GM18867 (cell line): ENCODE data around the gene ARAP1.
A peak's percentile ranks its signal among the peaks of the same experiment; 100 is the strongest.

Experiments used
- ATAC-seq: cut with Tn5 transposase; IDR thresholded peaks from one replicate; pipeline ENCODE4 v1.9.1; 2021; ENCODE audit warnings: mild to moderate bottlenecking, moderate library complexity; ENCODE audit not compliant: unreplicated experiment

ARAP1 gene

DNA sequence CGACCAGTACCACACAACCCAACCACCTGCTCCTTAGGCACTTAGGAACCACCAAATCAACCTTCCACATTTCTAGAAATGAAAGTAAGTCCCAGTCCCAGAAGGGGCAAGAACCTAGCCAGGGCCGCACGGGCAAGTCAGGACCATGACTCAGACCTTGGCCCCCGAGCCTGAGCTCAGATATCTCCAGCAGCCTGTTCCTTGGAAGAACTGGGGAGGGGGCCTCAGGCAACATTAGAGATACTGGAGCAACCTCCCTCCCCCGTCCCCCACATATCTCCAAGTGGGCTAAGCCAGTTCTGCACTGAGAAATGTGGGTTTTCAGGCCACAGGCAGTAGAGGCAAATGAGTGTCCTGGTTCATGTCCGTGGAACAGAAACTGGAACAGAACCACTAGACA is 7.7 kb downstream of the ARAP1 start:
- ATAC-seq, result peak; percentile 2

DNA sequence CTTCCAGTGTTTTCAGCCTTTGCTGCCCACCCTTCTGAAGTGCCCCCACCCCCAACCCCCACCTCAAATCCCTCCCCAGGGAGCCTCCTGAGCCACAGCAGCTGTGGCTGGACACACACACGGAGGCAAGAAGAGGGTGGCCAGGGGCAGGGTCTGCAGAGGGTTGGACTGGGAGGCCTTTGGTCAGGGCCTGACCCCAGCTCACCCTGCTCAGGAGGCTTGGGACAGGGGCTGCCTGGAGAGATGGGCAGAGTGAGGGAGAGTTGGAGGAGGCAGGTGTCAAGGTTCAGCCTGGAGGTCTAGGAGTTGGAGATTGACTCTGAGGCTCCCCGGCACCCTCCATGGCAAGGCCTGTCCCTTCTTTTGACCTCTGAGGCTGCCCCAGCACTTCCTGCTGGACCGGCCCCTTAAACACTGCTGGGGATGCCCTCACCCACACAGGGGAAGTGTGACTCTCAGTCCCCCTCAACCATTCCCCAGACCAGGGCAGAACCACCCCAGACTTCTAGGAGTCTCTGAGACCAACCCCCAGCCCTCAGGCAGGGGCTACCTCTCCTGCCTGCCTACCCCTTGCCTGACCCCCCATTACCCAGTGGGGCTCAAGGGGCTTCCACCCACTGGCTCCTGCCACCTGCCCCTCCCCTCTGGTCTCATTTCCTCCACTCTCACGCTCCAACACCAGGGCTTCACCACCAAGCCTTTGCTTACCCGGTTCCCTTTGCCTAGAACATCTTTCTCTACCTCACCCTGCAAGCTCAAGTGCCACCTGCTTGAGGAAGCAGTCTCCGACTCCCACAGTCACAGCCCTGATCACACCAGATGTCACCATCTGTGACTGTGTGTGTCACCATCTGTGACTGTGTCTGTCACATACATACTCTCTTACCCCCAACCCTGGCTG is 8.6 kb downstream of the ARAP1 start:
- ATAC-seq, result peak; percentile 61

DNA sequence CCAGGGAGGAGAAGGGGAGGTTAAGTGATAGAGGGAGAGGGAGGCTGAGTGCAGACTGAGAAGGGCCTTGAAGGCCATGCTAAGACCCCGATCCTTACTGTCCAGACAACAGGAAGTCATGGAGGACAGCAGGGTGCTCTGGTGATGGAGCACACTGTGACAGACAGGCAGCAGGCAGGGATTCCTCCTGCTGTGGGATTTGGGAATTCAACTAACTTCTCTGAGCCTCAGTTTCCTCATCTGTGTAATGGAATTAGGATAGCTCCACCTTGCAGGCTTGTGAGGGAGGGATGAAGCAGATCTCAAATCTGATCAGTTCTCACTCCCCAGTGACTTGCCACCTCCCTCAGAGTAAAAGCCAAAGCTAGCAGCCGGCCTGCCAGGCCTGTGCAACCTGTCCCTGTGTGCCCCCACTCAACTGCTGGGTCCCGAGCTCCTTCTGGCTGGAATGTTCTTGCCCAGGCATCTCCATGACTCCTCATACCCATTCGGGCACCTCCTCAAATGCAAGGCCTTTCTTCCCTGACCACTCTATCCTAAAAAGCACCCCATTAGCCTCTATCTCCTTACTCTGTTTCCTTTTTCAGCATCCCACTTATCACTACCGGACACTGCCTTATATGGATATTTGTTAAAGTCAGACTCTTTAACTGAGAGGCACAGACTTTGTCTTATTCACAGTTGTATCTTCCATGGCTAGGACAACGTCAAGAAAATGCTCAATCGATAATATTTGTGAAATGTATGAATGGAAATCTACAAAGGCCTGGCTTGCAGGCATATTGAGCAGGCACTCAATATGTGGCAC is 9.5 kb downstream of the ARAP1 start:
- no peak for ATAC-seq

DNA sequence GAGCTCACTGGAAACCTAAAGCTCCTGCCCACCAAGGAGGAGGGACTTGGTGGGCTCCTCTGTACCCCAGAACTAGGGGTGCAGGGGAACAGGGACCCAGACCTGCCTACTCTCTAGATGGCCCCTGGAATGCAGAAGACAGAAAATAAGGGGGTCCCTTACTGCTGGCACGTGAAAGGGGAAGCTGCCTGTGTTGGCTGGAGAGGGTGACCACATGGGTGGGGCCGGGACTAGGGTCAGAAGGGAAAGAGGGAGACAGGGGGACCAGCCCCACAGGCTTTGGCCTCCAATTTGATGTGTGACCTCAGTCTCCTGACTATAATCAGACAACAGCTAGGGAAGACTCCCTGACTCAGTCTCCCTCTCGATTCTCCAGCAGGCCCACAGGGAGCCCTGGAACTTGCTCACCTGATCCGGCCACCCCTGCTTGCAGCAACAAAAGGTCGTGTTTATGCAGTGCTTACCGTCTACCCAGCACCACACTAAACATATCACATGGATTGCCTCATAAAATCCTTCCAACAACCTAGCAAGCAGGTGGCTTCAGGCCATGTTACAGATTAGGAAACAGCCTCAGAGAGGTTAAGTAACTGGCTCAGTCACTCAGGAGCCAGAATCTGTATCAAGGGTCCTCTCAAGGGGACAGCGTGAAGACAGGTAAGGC is 10.2 kb downstream of the ARAP1 start:
- no peak for ATAC-seq

DNA sequence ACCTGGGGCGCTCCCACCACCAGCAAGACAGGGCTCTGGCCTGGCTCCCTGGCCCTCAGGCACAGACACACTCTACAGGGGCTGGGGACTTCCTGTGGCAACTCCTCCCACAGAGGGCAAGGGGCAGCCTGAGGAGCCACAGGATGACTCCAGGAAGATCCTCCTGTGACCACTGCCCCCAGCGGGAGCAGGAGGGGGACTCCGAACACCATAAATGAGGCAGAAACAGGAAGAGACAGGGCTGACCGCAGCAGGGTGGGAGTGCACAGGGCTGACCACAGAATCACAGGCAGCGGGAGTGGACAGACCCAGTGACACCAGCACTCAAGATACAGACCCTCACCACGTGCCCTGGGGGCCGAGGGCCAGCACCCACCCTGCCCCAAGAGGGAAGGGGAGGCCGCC is 10.8 kb downstream of the ARAP1 start:
- ATAC-seq, result no peak

DNA sequence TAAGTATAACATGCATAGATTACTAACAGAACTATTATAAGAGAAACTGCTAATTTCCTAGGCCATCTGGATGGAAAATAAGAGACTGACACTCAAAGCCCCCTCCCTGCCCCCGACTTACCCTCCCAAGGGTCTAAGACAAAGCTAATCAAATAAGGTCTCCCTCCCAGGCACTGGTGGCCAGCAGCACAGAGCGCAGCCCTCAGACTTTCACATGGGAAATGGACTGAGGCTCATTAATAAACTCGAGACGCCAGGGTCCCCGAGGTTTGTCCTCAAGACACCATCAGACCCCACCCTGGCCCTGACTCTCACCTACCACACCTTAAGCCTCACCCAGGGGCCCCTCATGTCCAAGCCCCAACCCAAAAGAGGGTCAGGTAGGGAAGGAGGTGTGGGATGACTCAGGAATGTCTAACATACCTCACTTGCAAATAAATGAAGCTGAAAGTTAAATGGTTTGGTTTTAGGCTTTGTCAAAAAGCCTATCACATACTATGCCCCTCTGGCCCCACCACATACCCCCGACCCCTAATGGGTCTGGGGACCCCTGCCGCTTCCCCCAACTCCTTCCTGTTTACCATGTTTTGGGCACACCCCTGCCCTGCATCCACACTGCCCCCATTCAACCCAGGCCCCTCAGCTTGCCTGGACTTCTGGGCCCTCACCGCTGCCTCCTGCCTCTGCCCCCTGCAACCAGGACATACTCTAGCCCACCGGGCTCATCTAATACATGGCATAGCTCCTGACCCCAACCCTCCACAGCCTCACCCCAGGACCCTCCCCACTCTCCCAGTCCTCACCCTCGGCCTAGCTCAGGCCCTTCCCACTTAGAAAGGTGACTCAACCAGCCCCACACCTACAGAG is 11.4 kb downstream of the ARAP1 start:
- no peak for ATAC-seq

DNA sequence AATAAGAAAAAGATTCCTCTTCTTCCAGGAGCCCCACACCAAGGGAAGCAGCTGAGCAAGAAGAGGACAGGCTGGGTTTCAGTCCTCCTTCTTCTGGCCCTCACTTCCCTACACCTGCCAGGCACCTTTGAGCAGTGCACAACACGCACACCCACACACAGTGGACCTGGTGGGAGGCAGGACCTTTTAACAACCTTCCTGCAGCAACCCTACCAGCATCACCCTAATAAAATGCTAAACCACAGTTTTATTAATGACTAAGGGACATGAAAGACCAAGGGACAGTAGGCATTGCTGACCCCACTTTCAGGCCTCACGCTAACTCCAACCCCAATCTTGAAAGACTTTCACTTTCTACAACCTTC is 12.2 kb downstream of the ARAP1 start:
- no peak for ATAC-seq

DNA sequence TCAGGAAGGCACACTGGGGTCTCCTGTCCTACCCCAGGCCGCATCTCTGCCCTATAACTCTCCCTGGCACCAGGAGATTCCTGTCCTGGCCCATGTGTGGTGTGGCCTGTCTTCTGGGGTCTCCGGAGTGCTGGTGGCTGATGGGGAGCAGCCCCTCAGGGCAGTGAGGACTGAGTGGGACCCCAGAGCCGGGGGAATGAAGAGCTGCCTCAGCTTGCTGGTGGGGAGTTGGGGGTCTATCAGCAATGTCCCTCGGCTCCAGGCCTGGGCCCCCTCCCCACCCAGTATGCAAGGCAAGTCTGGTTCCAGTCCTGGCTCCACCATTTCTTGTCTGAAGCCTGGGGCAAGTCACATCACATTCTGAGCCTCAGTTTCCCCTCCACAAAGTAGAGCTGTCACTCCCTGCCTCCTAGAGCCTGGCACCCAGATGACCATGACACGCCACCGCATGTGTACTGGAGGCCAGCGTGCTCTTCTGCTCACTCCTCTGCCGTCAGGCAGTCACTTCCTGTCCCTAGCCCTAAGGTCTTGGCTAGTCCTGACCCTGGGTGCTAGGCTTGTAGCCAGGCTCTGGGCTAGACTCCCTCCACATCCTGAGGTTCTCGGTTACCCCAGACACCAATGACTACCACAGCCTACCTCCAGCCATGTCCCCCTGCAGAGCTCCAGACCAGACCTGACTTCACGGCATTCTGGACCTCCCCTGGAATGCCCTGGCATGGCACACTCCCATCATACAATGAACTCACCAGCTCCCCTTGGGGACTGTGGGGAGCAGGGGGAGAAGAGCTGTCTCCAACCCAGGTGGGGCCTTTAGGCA is 12.8 kb downstream of the ARAP1 start:
- ATAC-seq, result no peak

DNA sequence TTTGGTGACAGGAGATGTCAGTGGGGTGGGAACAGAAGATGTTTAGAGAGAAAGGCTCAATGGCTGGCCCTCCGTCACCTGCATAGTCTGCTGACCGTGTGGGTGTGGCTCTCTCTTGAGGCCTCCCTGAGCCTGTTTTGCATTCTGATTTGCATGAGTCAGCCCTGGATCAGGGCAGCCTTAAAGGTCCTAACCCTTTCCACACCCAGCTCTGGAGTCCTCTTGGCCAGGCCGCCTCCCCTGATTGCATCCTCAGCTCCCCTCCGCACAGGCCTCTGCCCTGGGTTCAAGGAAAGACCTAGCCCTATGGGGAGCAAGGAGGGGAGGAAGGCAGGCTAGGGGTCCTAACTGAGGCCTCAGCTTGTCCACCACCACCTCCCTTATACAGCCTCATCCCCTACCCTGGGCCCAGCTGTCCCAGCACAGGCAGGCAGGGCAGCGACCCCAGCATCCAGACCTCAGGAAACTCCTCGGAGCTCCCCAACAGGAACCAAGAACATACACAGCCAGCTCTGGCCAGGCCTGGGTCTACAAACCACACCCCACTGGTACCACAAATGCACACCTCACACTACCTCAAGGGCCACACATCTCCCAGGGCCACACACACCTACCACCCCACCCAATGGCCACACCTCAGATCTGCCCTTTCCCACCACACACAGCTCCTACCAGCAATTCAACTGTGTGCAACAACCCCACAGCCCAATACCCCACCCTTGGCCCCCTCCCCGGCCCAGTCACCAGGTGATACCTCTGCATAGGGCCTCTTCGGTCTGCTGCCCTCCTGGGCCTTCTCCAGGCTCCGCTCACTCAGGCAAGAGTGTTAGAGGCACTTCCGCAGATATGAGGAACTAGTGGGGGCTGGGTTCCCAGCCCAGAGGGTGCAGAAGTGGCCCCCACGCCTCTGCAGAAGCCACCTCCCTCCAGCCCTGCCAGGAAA is 13.7 kb downstream of the ARAP1 start:
- peak; percentile 51 for ATAC-seq

DNA sequence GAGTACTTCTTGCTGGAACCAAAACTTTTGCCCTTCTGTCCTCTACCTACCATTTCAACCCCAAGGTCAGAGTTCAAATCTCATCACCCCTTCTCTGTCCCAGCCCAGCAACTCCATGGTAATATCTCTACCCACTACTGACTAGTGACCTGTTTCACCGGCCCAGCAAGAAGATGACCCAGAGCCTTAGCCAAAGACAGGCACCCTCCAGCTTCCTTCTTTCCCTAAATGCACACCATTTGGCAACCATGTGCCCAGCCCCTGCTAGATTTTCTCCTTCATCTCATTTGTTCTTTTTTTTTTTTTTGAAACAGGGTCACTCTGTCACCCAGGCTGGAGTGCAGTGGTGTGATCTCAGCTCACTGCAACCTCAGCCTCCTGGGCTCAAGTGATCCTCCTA is 14.9 kb downstream of the ARAP1 start:
- ATAC-seq, result no peak

DNA sequence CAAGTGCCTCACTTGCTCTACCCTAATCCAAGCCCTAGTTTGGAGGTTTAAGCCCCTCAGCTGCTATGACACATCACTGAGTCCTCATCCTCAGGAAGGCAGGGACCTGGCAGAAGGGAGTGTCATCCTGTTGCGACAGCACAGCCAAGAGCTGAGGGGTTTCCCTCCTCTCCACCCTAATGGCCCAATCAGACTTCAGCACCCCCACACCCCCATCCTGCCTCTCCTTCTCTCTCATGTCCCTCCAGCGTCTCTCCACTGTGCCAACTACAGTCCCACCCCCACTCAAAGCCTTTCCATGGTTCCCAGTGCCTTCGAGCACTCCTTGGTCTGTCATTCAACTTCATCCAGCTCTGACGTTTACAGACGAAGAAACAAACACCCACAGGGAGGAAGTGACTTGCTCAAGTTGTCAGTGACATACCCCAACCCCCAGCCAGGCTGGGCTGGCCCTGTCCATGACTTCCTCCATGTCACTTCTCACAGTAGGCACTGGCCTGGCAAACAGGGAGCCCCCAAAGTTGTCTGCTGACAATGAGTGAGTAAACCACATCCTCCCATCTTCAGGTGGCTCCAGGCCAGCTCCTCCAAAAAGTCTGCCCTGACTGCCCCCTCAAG is 15.6 kb downstream of the ARAP1 start:
- ATAC-seq, result no peak

DNA sequence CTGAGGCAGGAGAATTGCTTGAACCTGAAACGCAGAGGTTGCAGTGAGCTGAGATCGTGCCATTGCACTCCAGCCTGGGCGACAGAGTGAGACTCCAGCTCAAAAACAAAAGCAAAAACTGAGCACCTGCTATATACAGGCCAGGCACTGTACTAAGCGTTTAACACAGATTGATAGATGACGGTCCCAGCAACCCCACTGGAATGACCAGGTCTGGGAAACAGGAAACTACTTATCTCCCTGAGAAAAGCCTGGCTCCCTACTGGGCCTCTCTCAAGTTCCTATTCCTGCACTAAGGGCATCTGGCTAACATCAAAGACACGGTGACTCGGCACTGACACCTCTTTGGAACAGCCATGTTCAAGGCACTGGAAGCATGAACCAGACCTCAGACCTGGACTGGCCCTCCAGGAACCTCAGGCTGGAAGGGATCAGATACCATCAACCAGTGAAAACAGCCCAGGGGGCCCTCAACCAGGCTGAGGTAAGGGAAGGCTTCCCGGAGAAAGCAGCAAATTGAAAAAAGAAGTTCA is 16.6 kb downstream of the ARAP1 start:
- no peak for ATAC-seq

DNA sequence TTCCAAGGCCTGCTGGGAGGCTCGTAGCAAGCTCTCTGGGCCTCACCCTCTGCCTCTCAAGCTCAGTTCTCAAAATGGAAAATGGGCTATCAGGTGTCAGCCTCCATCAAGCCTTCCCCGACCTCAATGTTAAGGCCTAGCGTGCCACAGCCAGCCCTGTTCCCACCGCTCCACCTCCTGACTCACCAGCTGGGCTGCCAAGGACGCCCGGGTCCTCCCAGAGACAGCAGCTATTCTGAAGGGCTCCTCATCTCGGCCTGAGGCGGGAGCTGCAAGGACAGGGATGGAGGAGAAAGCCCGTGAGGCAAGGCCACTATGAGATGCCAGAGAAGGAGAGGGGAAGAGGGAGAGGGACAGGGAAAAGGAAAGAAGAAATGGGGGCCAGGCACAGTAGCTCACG is 19.9 kb downstream of the ARAP1 start:
- no peak for ATAC-seq

DNA sequence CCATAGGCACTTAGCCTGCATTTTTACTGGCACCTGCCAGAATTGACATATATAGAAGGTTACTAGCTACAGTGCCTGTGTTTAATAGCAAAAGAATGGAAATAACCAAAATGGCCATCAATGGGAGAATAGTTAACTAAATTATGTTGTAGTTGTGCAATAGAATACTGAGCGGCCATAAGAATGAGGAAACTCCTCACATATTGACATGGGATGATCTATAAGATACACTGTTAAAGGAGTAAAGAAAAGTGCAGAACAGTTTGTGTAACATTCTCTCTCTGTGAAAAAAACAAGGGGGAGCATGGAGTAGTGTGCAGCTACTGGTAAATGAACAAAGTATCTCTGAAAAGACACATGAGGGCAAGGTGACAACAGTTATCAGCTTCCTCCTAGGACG is 21.5 kb downstream of the ARAP1 start:
- ATAC-seq, result no peak

DNA sequence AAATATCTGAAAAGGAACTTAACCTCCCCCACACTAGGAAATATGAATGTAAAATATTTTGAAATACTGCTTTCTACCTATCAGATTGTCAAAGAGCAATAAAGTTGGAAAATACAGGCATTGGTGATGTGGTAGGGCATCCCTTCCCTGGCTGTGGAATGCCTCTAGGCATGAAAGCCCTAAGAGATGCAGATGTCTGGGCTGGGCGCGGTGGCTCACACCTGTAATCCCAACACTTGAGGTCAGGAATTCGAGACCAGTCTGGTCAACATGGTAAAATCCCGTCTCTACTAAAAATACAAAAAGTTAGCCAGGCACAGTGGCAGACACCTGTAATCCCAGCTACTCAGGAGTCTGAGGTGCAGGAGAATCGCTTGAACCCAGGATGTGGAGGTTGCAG is 22.0 kb downstream of the ARAP1 start:
- no peak for ATAC-seq

DNA sequence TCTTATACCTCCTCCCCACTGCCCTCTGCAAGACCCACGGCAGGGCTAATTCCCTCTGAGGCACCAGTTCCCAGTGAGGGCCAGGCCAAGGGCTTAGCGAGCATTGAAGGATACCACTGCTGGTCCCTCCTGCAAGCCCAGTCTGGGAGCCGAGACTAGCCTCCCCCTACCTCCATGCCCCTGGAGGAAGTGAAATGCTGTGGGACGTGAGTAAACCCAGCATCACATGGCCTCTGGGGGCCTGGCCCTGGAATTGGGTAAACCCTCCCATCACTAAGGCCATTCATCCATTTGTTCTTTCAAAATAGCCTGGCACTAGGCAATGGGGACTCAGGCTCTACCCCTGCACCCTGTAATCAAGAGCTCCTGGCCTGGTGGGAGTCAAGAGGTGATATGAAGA is 24.7 kb downstream of the ARAP1 start:
- no peak for ATAC-seq

DNA sequence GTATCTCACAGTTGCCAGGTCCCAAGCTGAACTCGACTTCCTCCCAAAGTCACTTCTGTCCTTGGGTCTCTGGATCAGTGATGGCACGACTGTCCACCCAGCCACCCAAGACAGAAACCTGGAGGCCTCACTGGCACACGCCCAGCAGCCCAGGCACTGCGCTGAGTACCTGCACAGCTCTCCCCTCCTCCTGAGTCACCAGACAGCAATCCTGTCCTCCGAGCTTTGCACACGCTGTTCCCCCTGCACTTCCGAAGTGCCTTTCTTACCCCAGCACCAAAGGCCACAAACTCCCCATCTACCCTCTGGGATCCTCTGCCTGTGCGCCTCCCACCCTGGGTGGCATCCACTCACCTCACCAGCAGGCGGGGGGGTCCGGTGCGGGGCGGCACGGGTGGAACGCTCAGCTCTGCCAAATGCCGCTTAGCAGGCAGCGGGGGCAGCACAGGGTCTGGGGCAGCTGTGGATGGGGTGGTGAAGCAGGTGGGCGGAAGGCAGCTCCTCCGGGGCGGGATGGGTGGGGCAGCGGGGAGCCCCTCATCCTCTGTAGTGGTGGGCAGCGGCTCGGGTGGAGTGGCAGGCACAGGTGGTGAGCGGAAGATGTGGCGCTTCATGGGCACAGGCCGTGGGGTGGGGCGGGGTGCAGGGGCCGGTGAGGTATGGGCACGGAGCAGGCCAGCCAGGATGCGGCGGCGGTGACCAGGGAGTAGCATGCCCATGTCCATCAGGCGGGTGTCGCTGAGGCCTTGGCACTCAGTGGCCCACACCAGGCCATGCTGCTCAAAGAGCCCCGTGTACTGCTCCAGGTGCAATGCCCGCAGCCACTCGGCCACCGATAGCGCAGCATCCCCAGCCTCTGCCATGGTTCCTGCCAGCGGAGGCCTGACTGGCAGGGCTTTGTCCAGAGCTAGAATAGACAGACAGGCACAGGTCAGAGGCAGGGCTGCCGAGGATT is 25.7 kb downstream of the ARAP1 start:
- no peak for ATAC-seq
